ENCODE data around the gene LDLRAD3. TPM values are rescaled to one million over a fixed set of nuclear protein-coding genes. Genes with fewer than 3 reads are reported as not detected.

The LDLRAD3 gene
- total RNA-seq, 1 experiment from 2014 or later = 55.7 TPM

DNA sequence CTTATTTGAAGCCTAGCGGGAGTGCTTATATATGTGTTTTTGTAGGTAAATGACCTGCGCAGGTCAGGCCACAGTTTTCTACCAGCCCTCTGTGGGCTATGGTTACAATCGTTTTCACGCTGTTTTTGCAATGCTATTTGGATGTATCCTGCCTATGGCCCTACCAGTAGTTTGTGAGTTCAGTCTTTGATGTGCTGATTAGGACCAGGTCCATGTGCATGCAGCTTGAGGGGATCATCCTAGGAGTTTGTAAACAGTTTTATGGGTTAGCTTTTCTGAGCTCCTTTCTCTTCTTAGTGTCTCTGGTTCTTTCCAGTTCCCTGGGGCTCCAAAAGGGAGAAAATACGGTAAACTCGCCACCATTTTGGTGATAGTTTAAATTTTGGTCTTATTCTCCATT is 142.5 kb downstream of the LDLRAD3 start:
- POLR2A ChIA-PET = interaction anchor here (1.5 kb wide), 1 partner anchor 10 kb away, joined by 5 read pairs; no protein-coding TSS in a partner anchor
- no peak for DNase-seq (ENCODE audit: unreplicated experiment)
- Mint-ChIP-seq H3K9me3 (ENCODE audit: unreplicated experiment) (no peaks in the 10 kb centered on the region), H3K27me3 (ENCODE audit: insufficient read depth, unreplicated experiment) (no peaks in the 10 kb centered on the region), H3K27ac (ENCODE audit: low read depth, unreplicated experiment) (no peak overlapping the region), H3K4me1 (ENCODE audit: insufficient read depth, unreplicated experiment) (peaks cover 6% of the 10 kb centered on the region), H3K4me3 (ENCODE audit: unreplicated experiment) (no peak overlapping the region), H3K36me3 (ENCODE audit: insufficient read depth, unreplicated experiment) (peaks cover 80% of the 10 kb centered on the region)
- BruUV-seq (replicated peaks) = no TSS peak
- TF ChIP-seq, protein P1, sequence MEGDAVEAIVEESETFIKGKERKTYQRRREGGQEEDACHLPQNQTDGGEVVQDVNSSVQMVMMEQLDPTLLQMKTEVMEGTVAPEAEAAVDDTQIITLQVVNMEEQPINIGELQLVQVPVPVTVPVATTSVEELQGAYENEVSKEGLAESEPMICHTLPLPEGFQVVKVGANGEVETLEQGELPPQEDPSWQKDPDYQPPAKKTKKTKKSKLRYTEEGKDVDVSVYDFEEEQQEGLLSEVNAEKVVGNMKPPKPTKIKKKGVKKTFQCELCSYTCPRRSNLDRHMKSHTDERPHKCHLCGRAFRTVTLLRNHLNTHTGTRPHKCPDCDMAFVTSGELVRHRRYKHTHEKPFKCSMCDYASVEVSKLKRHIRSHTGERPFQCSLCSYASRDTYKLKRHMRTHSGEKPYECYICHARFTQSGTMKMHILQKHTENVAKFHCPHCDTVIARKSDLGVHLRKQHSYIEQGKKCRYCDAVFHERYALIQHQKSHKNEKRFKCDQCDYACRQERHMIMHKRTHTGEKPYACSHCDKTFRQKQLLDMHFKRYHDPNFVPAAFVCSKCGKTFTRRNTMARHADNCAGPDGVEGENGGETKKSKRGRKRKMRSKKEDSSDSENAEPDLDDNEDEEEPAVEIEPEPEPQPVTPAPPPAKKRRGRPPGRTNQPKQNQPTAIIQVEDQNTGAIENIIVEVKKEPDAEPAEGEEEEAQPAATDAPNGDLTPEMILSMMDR (IDR thresholded peaks at IDR 0.05; ENCODE audit: unreplicated experiment) = no peak
- intact Hi-C loops (cut with micrococcal nuclease) = no loop called here
- CTCF ChIA-PET = interaction anchor here (0.9 to 1.0 kb wide), 2 partner anchors 24 to 30 kb away, joined by 3 to 5 read pairs; no protein-coding TSS in a partner anchor

DNA sequence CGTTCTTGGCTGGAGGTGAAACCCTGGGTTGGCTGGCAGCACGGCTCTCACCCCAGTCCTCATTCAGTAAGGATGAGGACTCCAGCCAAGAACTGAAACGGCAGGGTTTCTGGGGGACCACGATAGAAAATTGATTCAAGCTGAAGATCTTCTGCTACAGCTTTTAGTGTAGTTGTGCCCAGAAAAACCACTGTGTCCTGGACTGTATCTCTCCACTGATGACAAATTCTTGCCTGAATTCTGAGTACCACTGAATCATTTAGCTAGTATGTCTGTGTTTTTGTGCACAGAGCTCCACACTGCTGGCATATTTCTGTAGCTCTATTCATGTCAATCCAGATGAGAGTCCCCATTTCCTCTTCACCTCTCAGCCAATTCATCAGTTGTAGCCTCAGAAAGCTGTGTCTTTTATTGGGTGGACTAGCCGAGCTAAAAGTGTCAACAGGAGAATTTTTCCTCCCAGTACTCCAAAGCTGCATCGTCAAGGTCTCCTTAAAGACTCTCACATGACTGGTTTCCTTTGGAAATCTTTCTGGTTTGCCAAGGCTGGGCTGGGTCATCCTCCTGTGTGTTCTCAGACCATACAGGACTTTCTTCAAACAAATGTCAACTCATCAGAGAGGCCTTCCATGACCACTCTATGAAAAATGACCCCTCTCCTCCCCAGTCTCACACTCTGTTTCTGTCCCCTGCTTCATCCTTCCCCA is 144.6 kb downstream of the LDLRAD3 start:
- CTCF ChIA-PET = interaction anchor here (1.0 to 1.4 kb wide), 3 partner anchors 16 to 46 kb away, joined by 3 to 5 read pairs (median 4); no protein-coding TSS in a partner anchor
- H3K4me1 Mint-ChIP-seq (ENCODE audit: insufficient read depth, unreplicated experiment) = peaks cover 6% of the 10 kb centered on the region

DNA sequence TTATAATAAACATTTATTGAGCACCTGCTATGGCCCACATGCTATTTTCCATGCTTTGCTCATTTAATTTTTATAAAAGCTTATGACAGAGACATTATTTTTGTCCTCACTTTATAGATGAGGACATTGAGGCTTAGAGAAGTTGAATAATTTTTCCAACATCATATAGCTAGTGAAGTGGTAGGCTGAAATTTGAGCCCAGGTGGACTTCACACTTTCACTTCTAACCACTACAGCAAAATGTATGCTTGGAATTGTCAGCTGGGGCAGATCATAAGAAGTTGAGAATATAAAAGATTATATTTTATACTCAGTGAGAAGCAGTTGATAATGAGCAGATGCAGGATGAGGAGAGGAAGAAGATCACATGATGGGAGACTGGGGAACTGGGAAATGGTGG is 146.1 kb downstream of the LDLRAD3 start:
- CTCF ChIA-PET = interaction anchor here (0.6 to 1.3 kb wide), 5 partner anchors 14 to 267 kb away, joined by 3 to 4 read pairs (median 3); no protein-coding TSS in a partner anchor
- POLR2A ChIA-PET = interaction anchor here (0.6 to 1.4 kb wide), 2 partner anchors 16 to 600 kb away, joined by 3 to 4 read pairs; no protein-coding TSS in a partner anchor
- H3K4me3 Mint-ChIP-seq (ENCODE audit: unreplicated experiment) = no peak overlapping the region
- peaks cover 76% of the 10 kb centered on the region for H3K36me3 Mint-ChIP-seq (ENCODE audit: insufficient read depth, unreplicated experiment)
- no peaks in the 10 kb centered on the region for H3K27me3 Mint-ChIP-seq (ENCODE audit: insufficient read depth, unreplicated experiment)
- DNase-seq (ENCODE audit: unreplicated experiment) = no peak
- BruUV-seq (replicated peaks) = no TSS peak
- peaks cover 6% of the 10 kb centered on the region for H3K4me1 Mint-ChIP-seq (ENCODE audit: insufficient read depth, unreplicated experiment)
- no peaks in the 10 kb centered on the region for H3K9me3 Mint-ChIP-seq (ENCODE audit: unreplicated experiment)
- TF ChIP-seq, protein P1 (IDR thresholded peaks at IDR 0.05; ENCODE audit: unreplicated experiment) = no peak
- no peak overlapping the region for H3K27ac Mint-ChIP-seq (ENCODE audit: low read depth, unreplicated experiment)
- intact Hi-C loops (cut with micrococcal nuclease) = no loop called here

More for the DNA sequence above, 144.6 kb downstream of the LDLRAD3 start:
- TF ChIP-seq, protein P1 (IDR thresholded peaks at IDR 0.05; ENCODE audit: unreplicated experiment) = no peak
- Mint-ChIP-seq H3K27me3 (ENCODE audit: insufficient read depth, unreplicated experiment) (no peaks in the 10 kb centered on the region), H3K4me3 (ENCODE audit: unreplicated experiment) (no peak overlapping the region), H3K9me3 (ENCODE audit: unreplicated experiment) (no peaks in the 10 kb centered on the region), H3K27ac (ENCODE audit: low read depth, unreplicated experiment) (no peak overlapping the region), H3K36me3 (ENCODE audit: insufficient read depth, unreplicated experiment) (peaks cover 79% of the 10 kb centered on the region)
- BruUV-seq (replicated peaks) = no TSS peak
- DNase-seq (ENCODE audit: unreplicated experiment) = no peak
- POLR2A ChIA-PET = interaction anchor here (0.7 to 1.4 kb wide), 2 partner anchors 14 to 146 kb away, joined by 3 to 4 read pairs; no protein-coding TSS in a partner anchor
- intact Hi-C loops (cut with micrococcal nuclease) = no loop called here

DNA sequence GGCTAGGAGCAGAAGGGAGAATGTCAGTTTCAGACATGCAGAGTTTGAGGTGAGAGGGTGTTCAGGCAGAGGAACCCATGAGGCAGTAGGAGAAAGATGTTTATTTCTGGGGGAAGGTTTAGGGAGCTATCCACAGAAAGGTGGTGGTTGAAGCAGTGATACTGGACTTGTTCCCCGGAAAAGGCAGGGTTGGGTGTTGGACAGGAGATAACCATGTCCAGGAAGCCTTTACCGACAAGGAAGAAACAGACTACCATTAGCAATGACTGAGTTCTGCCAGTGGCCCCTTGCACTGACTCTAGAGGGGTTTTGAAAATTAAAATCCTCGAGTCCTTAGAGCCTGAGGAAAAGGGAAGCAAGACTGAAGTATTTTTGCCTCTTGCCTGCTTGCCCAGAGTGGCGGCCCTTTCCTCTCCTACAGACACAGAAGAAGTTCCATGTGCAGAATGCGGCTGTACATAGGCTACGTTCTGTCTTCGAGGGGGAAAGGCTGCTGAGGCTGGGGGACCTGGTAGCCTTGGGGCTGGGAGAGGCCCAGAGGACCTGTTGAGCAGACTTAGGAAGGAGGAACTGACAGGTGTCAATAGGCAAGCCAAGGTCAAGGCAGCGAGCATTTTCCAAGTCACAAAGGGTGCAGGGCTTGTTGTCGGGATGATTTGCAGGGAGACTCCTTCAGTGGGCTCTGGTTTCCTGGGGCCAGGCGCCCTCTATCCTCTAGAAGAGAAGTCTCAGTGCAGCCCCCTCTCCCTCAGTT is 146.7 kb downstream of the LDLRAD3 start:
- Mint-ChIP-seq H3K9me3 (ENCODE audit: unreplicated experiment) (no peaks in the 10 kb centered on the region), H3K4me1 (ENCODE audit: insufficient read depth, unreplicated experiment) (peaks cover 6% of the 10 kb centered on the region), H3K27me3 (ENCODE audit: insufficient read depth, unreplicated experiment) (no peaks in the 10 kb centered on the region), H3K36me3 (ENCODE audit: insufficient read depth, unreplicated experiment) (peaks cover 71% of the 10 kb centered on the region), H3K4me3 (ENCODE audit: unreplicated experiment) (no peak overlapping the region), H3K27ac (ENCODE audit: low read depth, unreplicated experiment) (no peak overlapping the region)
- BruUV-seq (replicated peaks) = no TSS peak
- POLR2A ChIA-PET = no interaction called here
- TF ChIP-seq, protein P1 (IDR thresholded peaks at IDR 0.05; ENCODE audit: unreplicated experiment) = no peak
- no peak for DNase-seq (ENCODE audit: unreplicated experiment)
- CTCF ChIA-PET = interaction anchor here (0.6 to 1.3 kb wide), 2 partner anchors 50 to 190 kb away, joined by 3 to 4 read pairs; no protein-coding TSS in a partner anchor
- intact Hi-C loops (cut with micrococcal nuclease) = no loop called here
